ENCODE results near the gene LETM1. TPM values are rescaled to one million over a fixed set of nuclear protein-coding genes. Genes with fewer than 3 reads are reported as not detected.

The LETM1 gene
- total and polyA plus RNA-seq, 2 experiments from 2014 or later, result 23.3 to 68.9 TPM

GRCh38 chr4:1806596-1807331 is 49.2 kb downstream of the LETM1 start:
- Mint-ChIP-seq H3K36me3 (ENCODE audit: low read depth) (no peaks in the 10 kb centered on the region; the same call in 2 of the 3 replicates), H3K4me1 (no peaks in the 10 kb centered on the region), H3K27me3 (ENCODE audit: insufficient read depth, low read depth, poor library complexity) (peaks cover 6% of the 10 kb centered on the region), H3K4me3 (no peak overlapping the region), H3K27ac (no peak overlapping the region), H3K9me3 (no peaks in the 10 kb centered on the region)
- Histone ChIP-seq H3K36me3 (ENCODE audit: insufficient read depth) (no peaks in the 10 kb centered on the region), H2AFZ (no peak overlapping the region), H3K4me3 (no peak overlapping the region), H3F3A (replicated peaks; ENCODE audit: low read depth) (0 out of 2 replicates have a peak, but pooled peaks cover 4% of the 10 kb centered on the region), H3K79me2 (replicated peaks; ENCODE audit: insufficient read depth) (no peaks in the 10 kb centered on the region), H3K4me1 (ENCODE audit: insufficient read depth) (no peaks in the 10 kb centered on the region), H3K9me2 (ENCODE audit: insufficient read depth) (no peaks in the 10 kb centered on the region), H3K27ac (ENCODE audit: low read depth) (no peak overlapping the region), H4K20me1 (replicated peaks; ENCODE audit: insufficient read depth) (no peaks in the 10 kb centered on the region), H3K27me3 (ENCODE audit: insufficient read depth) (no peaks in the 10 kb centered on the region), H3K4me2 (no peak overlapping the region)
- DNase-seq (ENCODE audit: low spot score), result no peak
- no peak for ATAC-seq
- TF ChIP-seq JUNB (IDR thresholded peaks at IDR 0.05; ENCODE audit: unreplicated experiment) (no peak), ZNF462 (CRISPR knock-in tag; IDR thresholded peaks at IDR 0.05) (no peak), ZNF114 (CRISPR knock-in tag; IDR thresholded peaks at IDR 0.05) (no peak), EZH2phosphoT487 (IDR thresholded peaks at IDR 0.05; ENCODE audit: unreplicated experiment) (no peak), REST (IDR thresholded peaks at IDR 0.05; ENCODE audit: unreplicated experiment) (no peak), STAT1 (IDR thresholded peaks at IDR 0.05; ENCODE audit: unreplicated experiment) (no peak), ETS1 (IDR thresholded peaks at IDR 0.05) (no peak), ZNF331 (CRISPR knock-in tag; IDR thresholded peaks at IDR 0.05; ENCODE audit: low read depth) (no peak), CTCF (conservative IDR thresholded peaks at IDR 0.05; ENCODE audit: low read depth in 2 of 2) (no peak)

Measured in GM23338 (cell line).